ENCODE data around the gene GTSF1L.

GTSF1L gene

GRCh38 chr20:43744966-43745730, 18.3 kb upstream of the GTSF1L start:
- DNase-seq = no peak

GRCh38 chr20:43744151-43744611, 17.4 kb upstream of the GTSF1L start:
- DNase-seq = no peak

- no peak for DNase-seq
These were observed 13.8 kb upstream of the GTSF1L start for GRCh38 chr20:43740642-43741041.

GRCh38 chr20:43739148-43739749, 12.4 kb upstream of the GTSF1L start:
- no peak for DNase-seq

GRCh38 chr20:43737925-43738324, 11.1 kb upstream of the GTSF1L start:
- DNase-seq = no peak

GRCh38 chr20:43736588-43737158, 9.9 kb upstream of the GTSF1L start:
- DNase-seq = no peak

GRCh38 chr20:43731927-43732326, 5.1 kb upstream of the GTSF1L start:
- no peak for DNase-seq

- no peak for DNase-seq
These were observed 4.7 kb upstream of the GTSF1L start for GRCh38 chr20:43731469-43731868.

GRCh38 chr20:43728686-43729255, 2.0 kb upstream of the GTSF1L start:
- DNase-seq = peak; percentile 33

GRCh38 chr20:43727980-43728590, 1.3 kb upstream of the GTSF1L start:
- DNase-seq = peak; percentile 47

GRCh38 chr20:43726333-43726732, 469 bp downstream of the GTSF1L start:
- DNase-seq = no peak

GRCh38 chr20:43725666-43726065, 1.1 kb downstream of the GTSF1L start:
- no peak for DNase-seq

GRCh38 chr20:43724383-43724782, 2.4 kb downstream of the GTSF1L start:
- no peak for DNase-seq

GRCh38 chr20:43723735-43724134, 3.1 kb downstream of the GTSF1L start:
- DNase-seq = no peak

GRCh38 chr20:43723186-43723585, 3.6 kb downstream of the GTSF1L start:
- DNase-seq = no peak

- DNase-seq = peak; percentile 63
These were observed 4.7 kb downstream of the GTSF1L start for GRCh38 chr20:43722153-43722505.

GRCh38 chr20:43721429-43722152, 5.2 kb downstream of the GTSF1L start:
- DNase-seq = no peak

GRCh38 chr20:43721097-43721428, 5.7 kb downstream of the GTSF1L start:
- no peak for DNase-seq

GRCh38 chr20:43720007-43720406, 6.8 kb downstream of the GTSF1L start:
- no peak for DNase-seq

- no peak for DNase-seq
These were observed 9.2 kb downstream of the GTSF1L start for GRCh38 chr20:43717616-43717995.

GRCh38 chr20:43716757-43717615, 9.8 kb downstream of the GTSF1L start:
- no peak for DNase-seq

GRCh38 chr20:43716123-43716522, 10.7 kb downstream of the GTSF1L start:
- DNase-seq = no peak
